ENCODE data around the gene STXBP5.

DNA sequence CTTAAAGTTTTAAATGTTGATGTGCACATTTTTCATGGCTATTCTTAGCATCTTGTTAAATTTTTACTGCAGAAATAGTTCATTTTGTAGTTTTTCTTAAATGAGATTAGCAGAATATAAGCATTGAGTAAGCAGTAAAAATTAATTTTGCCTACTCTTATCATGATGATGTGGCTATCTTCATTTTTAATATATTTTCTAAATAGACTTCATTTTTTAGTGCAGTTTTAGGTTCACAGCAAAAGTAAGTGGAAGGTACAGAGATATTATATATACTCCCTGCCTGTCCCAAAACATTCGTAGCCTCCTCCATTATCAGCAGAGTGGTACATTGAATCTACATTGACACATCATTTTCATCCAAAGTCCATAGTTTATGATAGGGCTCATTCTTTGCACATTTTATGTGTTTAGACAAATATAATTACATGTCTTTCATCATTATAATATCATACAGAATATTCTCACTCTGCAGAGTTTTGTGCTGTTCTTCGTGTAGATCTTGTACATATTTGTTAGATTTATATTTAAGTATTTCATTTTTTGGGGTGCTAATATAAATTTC, 13.7 kb downstream of the STXBP5 start:
- TF ChIP-seq CTCF (IDR thresholded peaks at IDR 0.05; ENCODE audit: poor library complexity) (no peak), EZH2 (IDR thresholded peaks at IDR 0.05; ENCODE audit: borderline replicate concordance) (no peak)

Data from hepatocyte (in vitro differentiated cells).